Thoracic aorta (tissue), 2 donors: ENCODE results near the gene IL17D. TPM values are rescaled to one million over a fixed set of nuclear protein-coding genes. Genes with fewer than 3 reads are reported as not detected.

Experiments
- ATAC-seq: fragments of 150-250 bp; one replicate; pipeline ENCODE4 v1.8.0; 2017; ENCODE audit warnings: low read depth; ENCODE audit not compliant: insufficient number of reproducible peaks, low FRiP score
- DNase-seq: peaks from one replicate; pipeline ENCODE4 v3.0.0-alpha.2; 2020; ENCODE audit warnings: low spot score
- H3K27ac ChIP-seq, 2 donors: fragments of 200-600 bp; sonication (generic); 1 replicate in 1 of 2; 2 replicates in 1 of 2; pipeline ENCODE4 v1.5.1; 2016; ENCODE audit warnings: mild to moderate bottlenecking in 2 of 2, moderate library complexity in 2 of 2
- H3K27me3 ChIP-seq: fragments of 200-600 bp; sonication (generic); replicated peaks from 2 replicates; pipeline ENCODE4 v1.6.0; 2016; ENCODE audit warnings: mild to moderate bottlenecking; ENCODE audit not compliant: insufficient read depth
- H3K36me3 ChIP-seq: fragments of 200-600 bp; sonication (generic); one replicate; pipeline ENCODE4 v1.5.1; 2016
- H3K4me1 ChIP-seq, 2 donors: fragments of 200-600 bp; sonication (generic); 1 replicate in 1 of 2; 2 replicates in 1 of 2; pipeline versions ENCODE4 v1.5.1 to v1.6.0; 2016; ENCODE audit warnings: low read depth in 2 of 2, mild to moderate bottlenecking in 1 of 2; ENCODE audit not compliant: control insufficient read depth in 1 of 2
- H3K4me3 ChIP-seq: fragments of 200-600 bp; sonication (generic); 2 replicates; pipeline ENCODE4 v1.5.1; 2016; ENCODE audit warnings: mild to moderate bottlenecking
- H3K9me3 ChIP-seq: fragments of 200-600 bp; sonication (generic); 2 replicates; pipeline ENCODE4 v1.5.1; 2016
- CTCF ChIP-seq: fragments of 200-600 bp; sonication (generic); IDR thresholded peaks from one replicate; pipeline ENCODE4 v1.5.1; 2019; ENCODE audit warnings: antibody characterized with exemption
- total RNA-seq, 2 donors: library from RNA; depleted of rRNA; stranded (reverse); fragments of >200 nt; gene quantifications; one replicate each; pipeline versions ENCODE4 v1.1.0 to v1.2.3, GENCODE V29; 2016

Gene IL17D
- total RNA-seq, 2 donors from 2014 or later: 6.6 to 10.3 TPM

GRCh38 chr13:20667857-20668437 is 35.6 kb upstream of the IL17D start:
- Histone ChIP-seq H3K4me1 (peaks cover 0 to 2% of the 10 kb centered on the region in 2 donors), H3K27ac (no peak overlapping the region), H3K9me3 (no peaks in the 10 kb centered on the region), H3K27me3 (no peaks in the 10 kb centered on the region), H3K36me3 (peaks cover 4% of the 10 kb centered on the region), H3K4me3 (no peak overlapping the region)
- ATAC-seq: no peak
- DNase-seq: no peak
- TF ChIP-seq CTCF: no peak

- Histone ChIP-seq H3K4me1 (peaks cover 0 to 14% of the 10 kb centered on the region in 2 donors), H3K9me3 (no peaks in the 10 kb centered on the region), H3K4me3 (no peak overlapping the region), H3K27me3 (no peaks in the 10 kb centered on the region), H3K27ac (no peak overlapping the region), H3K36me3 (no peaks in the 10 kb centered on the region)
- DNase-seq: no peak
- ATAC-seq: no peak
- no peak for TF ChIP-seq CTCF
Measured at GRCh38 chr13:20669162-20669561, 34.3 kb upstream of the IL17D start.

- TF ChIP-seq CTCF: no peak
- H3K4me3 ChIP-seq: no peak overlapping the region
- H3K4me1 ChIP-seq: peaks cover 0 to 14% of the 10 kb centered on the region in 2 donors
- no peaks in the 10 kb centered on the region for H3K36me3 ChIP-seq
- no peaks in the 10 kb centered on the region for H3K9me3 ChIP-seq
- no peaks in the 10 kb centered on the region for H3K27me3 ChIP-seq
- DNase-seq (no peak), ATAC-seq (no peak)
- no peak overlapping the region for H3K27ac ChIP-seq
Measured at GRCh38 chr13:20671789-20672188, 31.7 kb upstream of the IL17D start.

DNA sequence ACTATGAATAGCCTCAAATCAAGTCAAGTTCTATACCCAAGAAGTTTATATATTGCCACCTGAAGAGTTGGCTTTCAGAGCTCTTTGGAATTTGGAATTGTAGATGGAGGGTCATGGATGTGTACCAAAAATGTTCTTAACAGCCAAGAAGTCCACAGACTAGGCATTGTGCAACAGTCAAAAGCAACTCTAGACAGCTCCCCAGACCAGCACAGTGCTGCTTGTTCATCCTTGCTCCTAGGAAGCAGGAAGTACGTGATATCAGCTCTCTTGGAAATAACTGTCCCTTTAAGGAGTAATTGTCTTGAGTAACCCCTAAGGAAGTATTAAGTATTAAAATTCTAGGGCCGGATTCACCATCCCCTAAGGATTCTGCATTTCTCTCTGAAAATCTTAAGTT is 30.7 kb upstream of the IL17D start:
- H3K9me3 ChIP-seq: no peaks in the 10 kb centered on the region
- ATAC-seq: no peak
- H3K27ac ChIP-seq: no peak overlapping the region
- H3K36me3 ChIP-seq: no peaks in the 10 kb centered on the region
- H3K4me1 ChIP-seq: peaks cover 0 to 14% of the 10 kb centered on the region in 2 donors
- no peak for TF ChIP-seq CTCF
- no peak overlapping the region for H3K4me3 ChIP-seq
- no peaks in the 10 kb centered on the region for H3K27me3 ChIP-seq
- DNase-seq: no peak

DNA sequence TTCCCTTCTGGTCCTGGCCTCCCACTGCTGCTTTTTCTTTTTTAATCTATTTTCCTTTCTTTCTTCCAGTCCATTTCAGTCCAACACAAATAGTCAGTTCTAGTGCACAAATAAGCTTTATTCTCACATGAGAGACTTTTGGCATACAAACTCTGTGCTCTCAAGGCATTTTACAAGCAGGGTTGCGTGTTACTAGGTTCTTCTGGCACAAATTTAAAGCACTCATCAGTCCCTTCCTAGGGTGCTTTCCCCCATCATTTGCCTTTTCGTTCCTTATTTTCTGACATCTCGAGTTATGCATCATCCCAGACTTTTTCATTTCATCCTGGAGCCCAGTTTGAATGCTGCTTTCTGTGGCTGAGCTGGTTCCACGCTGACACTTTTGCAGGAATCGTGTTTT is 29.8 kb upstream of the IL17D start:
- no peak overlapping the region for H3K27ac ChIP-seq
- H3K4me1 ChIP-seq: peaks cover 0 to 14% of the 10 kb centered on the region in 2 donors
- DNase-seq (no peak), ATAC-seq (no peak)
- H3K9me3 ChIP-seq: no peaks in the 10 kb centered on the region
- no peaks in the 10 kb centered on the region for H3K36me3 ChIP-seq
- no peak for TF ChIP-seq CTCF
- no peaks in the 10 kb centered on the region for H3K27me3 ChIP-seq
- H3K4me3 ChIP-seq: no peak overlapping the region
